BJ (cell line): ENCODE measurements around the gene MYLK. TPM values are rescaled to one million over a fixed set of nuclear protein-coding genes. Genes with fewer than 3 reads are reported as not detected.

Experiments used
- CTCF ChIA-PET: fragments of 350-600 bp; formaldehyde crosslinking; extraction: SDS; loops from one replicate; lab custom pipeline; 2021; ENCODE audit warnings: antibody characterized with exemption, inconsistent platforms; lab: Yijun Ruan, JAX
- POLR2A ChIA-PET: fragments of 300-600 bp; sonication (Branson Sonifier 250); formaldehyde crosslinking; extraction: SDS; loops from one replicate; lab custom pipeline; 2021; ENCODE audit warnings: antibody characterized with exemption; lab: Charles Lee
- DNase-seq: peaks from one replicate; pipeline ENCODE4 v3.0.0-alpha.2; 2011; ENCODE audit warnings: low read depth
- H3K27me3 ChIP-seq: 2 replicates; pipeline ENCODE4 v1.6.0; 2011; ENCODE audit warnings: low read length; ENCODE audit not compliant: control insufficient read depth, insufficient read depth
- H3K36me3 ChIP-seq: 2 replicates; pipeline ENCODE4 v1.5.1; 2011; ENCODE audit warnings: low read length; ENCODE audit not compliant: control insufficient read depth, insufficient read depth
- H3K4me3 ChIP-seq: 2 replicates; pipeline ENCODE4 v1.5.1; 2011; ENCODE audit warnings: low read depth, mild to moderate bottlenecking, control low read depth, low read length
- CTCF ChIP-seq: IDR thresholded peaks from 2 replicates; pipeline ENCODE4 v1.5.1; 2011; ENCODE audit warnings: low read depth, mild to moderate bottlenecking, control low read depth, inconsistent platforms, low read length, moderate library complexity; ENCODE audit not compliant: insufficient read depth
- polyA plus RNA-seq: library from polyadenylated mRNA; depleted of rRNA; stranded (reverse); fragments of >200 nt; gene quantifications from 2 replicates; pipeline ENCODE4 v1.2.3, GENCODE V29; 2011

The MYLK gene
- polyA plus RNA-seq, 1 experiment: 734 TPM

GRCh38 chr3:123768480-123769355 is 115.4 kb downstream of the MYLK start:
- DNase-seq: no peak
- CTCF ChIA-PET: no interaction called here
- TF ChIP-seq CTCF: no peak
- H3K27me3 ChIP-seq: no peaks in the 10 kb centered on the region
- H3K36me3 ChIP-seq: peaks cover 15% of the 10 kb centered on the region
- POLR2A ChIA-PET: no interaction called here
- no peak overlapping the region for H3K4me3 ChIP-seq

- peaks cover 15% of the 10 kb centered on the region for H3K36me3 ChIP-seq
- H3K4me3 ChIP-seq: no peak overlapping the region
- ChIA-PET POLR2A (no interaction called here), CTCF (interaction anchor here (1.0 kb wide), 1 partner anchor 115 kb away, joined by 3 read pairs; no protein-coding TSS in a partner anchor)
- H3K27me3 ChIP-seq: no peaks in the 10 kb centered on the region
- no peak for TF ChIP-seq CTCF
- no peak for DNase-seq
Measured at GRCh38 chr3:123767564-123768292, 116.4 kb downstream of the MYLK start.

- Histone ChIP-seq H3K27me3 (no peaks in the 10 kb centered on the region), H3K4me3 (no peak overlapping the region), H3K36me3 (peaks cover 15% of the 10 kb centered on the region)
- TF ChIP-seq CTCF: no peak
- POLR2A ChIA-PET: interaction anchor here (0.9 kb wide), 1 partner anchor 24 kb away, joined by 3 read pairs; no protein-coding TSS in a partner anchor
- no peak for DNase-seq
- CTCF ChIA-PET: interaction anchor here (0.9 to 1.2 kb wide), 3 partner anchors 9 to 43 kb away, joined by 3 to 4 read pairs (median 4); no protein-coding TSS in a partner anchor
Measured at GRCh38 chr3:123767009-123767372, 117.1 kb downstream of the MYLK start.

GRCh38 chr3:123766193-123767008 is 117.7 kb downstream of the MYLK start:
- CTCF ChIA-PET: interaction anchor here (0.9 to 1.2 kb wide), 3 partner anchors 9 to 43 kb away, joined by 3 to 4 read pairs (median 4); no protein-coding TSS in a partner anchor
- POLR2A ChIA-PET: interaction anchor here (0.9 kb wide), 1 partner anchor 24 kb away, joined by 3 read pairs; no protein-coding TSS in a partner anchor

More at GRCh38 chr3:123766193-123767008, 117.7 kb downstream of the MYLK start:
- TF ChIP-seq CTCF: no peak
- no peak for DNase-seq
- peaks cover 15% of the 10 kb centered on the region for H3K36me3 ChIP-seq
- no peak overlapping the region for H3K4me3 ChIP-seq
- H3K27me3 ChIP-seq: no peaks in the 10 kb centered on the region
